ENCODE measurements around the gene ACOD1. TPM values are rescaled to one million over a fixed set of nuclear protein-coding genes. Genes with fewer than 3 reads are reported as not detected.
"Not testable (repeated sequence)": the region's sequence is repeated elsewhere in the genome, so short reads cannot be mapped to it uniquely, and the experiment has no call there.

ACOD1 gene
- total RNA-seq, 2 donors from 2014 or later = not detected

GRCh38 chr13:76954538-76954937 is 6.2 kb downstream of the ACOD1 start:
- no peak for DNase-seq (ENCODE audit: low spot score)
- no peak overlapping the region for H3K4me3 ChIP-seq

GRCh38 chr13:76955193-76955592 is 6.9 kb downstream of the ACOD1 start:
- TF ChIP-seq CTCF (IDR thresholded peaks at IDR 0.05) = no peak
- no peak overlapping the region for H3K4me3 ChIP-seq
- peaks cover 6 to 8% of the 10 kb centered on the region in 2 donors for H3K9me3 ChIP-seq
- H3K4me1 ChIP-seq = no peaks in the 10 kb centered on the region
- H3K36me3 ChIP-seq = no peaks in the 10 kb centered on the region
- H3K27ac ChIP-seq = no peak overlapping the region
- DNase-seq (ENCODE audit: low spot score) = no peak
- H3K27me3 ChIP-seq = no peaks in the 10 kb centered on the region

More at GRCh38 chr13:76954538-76954937, 6.2 kb downstream of the ACOD1 start:
- H3K9me3 ChIP-seq = peaks cover 2% of the 10 kb centered on the region in 2 donors
- no peaks in the 10 kb centered on the region for H3K27me3 ChIP-seq
- H3K36me3 ChIP-seq = no peaks in the 10 kb centered on the region
- TF ChIP-seq CTCF (IDR thresholded peaks at IDR 0.05) = no peak
- H3K4me1 ChIP-seq = no peaks in the 10 kb centered on the region
- no peak overlapping the region for H3K27ac ChIP-seq

DNA sequence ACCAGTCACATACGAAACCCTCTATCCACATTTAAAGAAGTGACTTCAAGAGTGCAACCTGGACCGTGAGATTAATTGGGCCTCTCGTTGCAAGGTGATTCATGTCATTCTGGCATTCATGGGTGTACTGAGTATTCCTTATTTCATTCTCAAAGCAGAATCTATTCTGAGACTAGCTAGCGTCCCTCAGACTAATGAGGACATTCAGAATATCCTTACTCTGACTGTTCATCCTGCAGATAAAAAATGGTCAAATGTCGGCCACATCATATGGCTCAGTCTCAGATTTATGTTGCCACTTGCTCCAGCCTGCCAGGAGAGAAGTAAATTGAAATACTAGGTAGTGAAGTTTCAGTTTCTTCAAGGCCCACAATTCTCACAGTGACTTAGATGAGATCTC is 7.3 kb downstream of the ACOD1 start:
- no peak for DNase-seq (ENCODE audit: low spot score)
- H3K4me1 ChIP-seq = no peaks in the 10 kb centered on the region
- H3K27me3 ChIP-seq = no peaks in the 10 kb centered on the region
- no peak for TF ChIP-seq CTCF (IDR thresholded peaks at IDR 0.05)
- peaks cover 6 to 13% of the 10 kb centered on the region in 2 donors for H3K9me3 ChIP-seq
- no peak overlapping the region for H3K4me3 ChIP-seq
- no peak overlapping the region for H3K27ac ChIP-seq
- no peaks in the 10 kb centered on the region for H3K36me3 ChIP-seq

DNA sequence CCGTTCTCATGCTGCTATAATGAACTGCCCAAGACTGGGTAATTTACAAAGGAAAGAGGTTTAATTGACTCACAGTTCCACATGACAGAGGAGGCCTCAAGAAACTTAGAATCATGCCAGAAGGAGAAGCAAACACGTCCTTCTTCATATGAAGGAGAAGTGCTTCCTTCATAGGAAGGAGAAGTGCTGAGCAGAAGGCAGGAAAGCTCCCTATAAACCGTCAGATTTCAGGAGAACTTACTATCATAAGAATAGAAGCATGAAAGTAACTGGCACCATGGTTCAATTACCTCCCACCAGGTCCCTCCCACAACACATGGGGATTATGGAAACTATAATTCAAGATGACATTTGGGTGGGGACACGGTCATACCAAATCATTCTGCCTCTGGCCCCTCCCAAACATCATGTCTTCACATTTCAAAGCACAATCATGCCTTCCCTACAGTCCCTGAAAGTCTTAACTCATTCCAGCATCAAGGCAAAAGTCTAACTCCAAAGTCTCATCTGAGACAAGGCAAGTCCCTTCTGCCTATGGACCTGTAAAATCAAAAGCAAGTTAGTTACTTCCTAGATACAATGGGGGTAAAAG is 10.6 kb downstream of the ACOD1 start:
- Histone ChIP-seq H3K9me3 (peaks cover 6 to 15% of the 10 kb centered on the region in 2 donors), H3K4me1 (no peaks in the 10 kb centered on the region), H3K27ac (no peak overlapping the region), H3K27me3 (no peaks in the 10 kb centered on the region), H3K36me3 (no peaks in the 10 kb centered on the region), H3K4me3 (no peak overlapping the region)
- DNase-seq (ENCODE audit: low spot score) = no peak
- no peak for TF ChIP-seq CTCF (IDR thresholded peaks at IDR 0.05)

- not testable (repeated sequence) for DNase-seq (ENCODE audit: low spot score); H3K27ac ChIP-seq; H3K4me3 ChIP-seq; H3K27me3 ChIP-seq; H3K36me3 ChIP-seq; H3K4me1 ChIP-seq
- peaks cover 6 to 15% of the 10 kb centered on the region in 2 donors for H3K9me3 ChIP-seq
Measured at GRCh38 chr13:76959734-76960133, 11.4 kb downstream of the ACOD1 start.

- no peaks in the 10 kb centered on the region for H3K9me3 ChIP-seq
- no peak overlapping the region for H3K4me3 ChIP-seq
- H3K27ac ChIP-seq = no peak overlapping the region
- peak; percentile 68 for DNase-seq (ENCODE audit: low spot score)
- no peaks in the 10 kb centered on the region for H3K36me3 ChIP-seq
- peaks cover 0 to 10% of the 10 kb centered on the region in 2 donors for H3K4me1 ChIP-seq
- H3K27me3 ChIP-seq = no peaks in the 10 kb centered on the region
- TF ChIP-seq CTCF (IDR thresholded peaks at IDR 0.05) = no peak
Measured at GRCh38 chr13:76965759-76966421, 17.6 kb downstream of the ACOD1 start.
